Measurements from ENCODE around the gene C16orf96. TPM values are rescaled to one million over a fixed set of nuclear protein-coding genes. Genes with fewer than 3 reads are reported as not detected.

The C16orf96 gene
- total and polyA plus RNA-seq, 2 of the 8 experiments (the other 6 are each of a cell fraction or from before 2014, with no cell fraction given), result 1.0 to 1.3 TPM

DNA sequence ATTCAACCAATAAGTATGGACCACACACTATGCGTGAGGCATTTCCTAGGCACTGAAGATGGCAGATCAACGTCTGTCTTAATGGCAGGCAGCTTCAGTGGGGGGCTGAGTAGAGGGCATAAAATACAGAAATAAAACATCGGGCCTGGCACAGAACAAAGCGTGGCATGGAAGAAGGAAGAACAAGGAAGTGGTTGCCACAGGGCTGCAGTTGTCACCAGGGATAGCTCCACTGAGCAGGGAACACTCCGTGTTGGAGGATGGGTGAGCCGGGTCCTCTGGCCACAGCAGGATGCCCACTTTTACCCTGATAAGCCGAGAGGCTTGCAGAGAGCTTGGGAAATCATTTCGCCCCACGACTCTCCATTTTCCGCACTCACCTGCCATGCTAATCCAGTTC lies 23.9 kb upstream of the C16orf96 start:
- H2BK20ac ChIP-seq (ENCODE audit: low read length), result no peak overlapping the region
- peaks cover 2 to 11% (median 6%) of the 10 kb centered on the region in 4 experiments; a peak in 6 of 8 replicates for H3K36me3 ChIP-seq (ENCODE audit: control insufficient read depth in 2 of 4, insufficient read depth in 4 of 4, low read length in 3 of 4)
- H4K8ac ChIP-seq (ENCODE audit: extremely low read depth, insufficient read depth, low read length), result no peak overlapping the region
- no peak overlapping the region for H3K56ac ChIP-seq (replicated peaks; ENCODE audit: insufficient read length, low read depth, low read length)
- ChIA-PET CTCF (ENCODE audit: partially characterized antibody) (interaction anchor here (0.7 to 40.7 kb wide), 4 partner anchors 16 to 61 kb away, joined by 3 to 968 read pairs (median 497); partner anchors contain the start of genes C16orf96 and CDIP1), POLR2A (ENCODE audit: partially characterized antibody) (interaction anchor here (0.8 to 3.2 kb wide), 8 partner anchors 9 to 67 kb away, joined by 3 to 11 read pairs (median 4); no protein-coding TSS in a partner anchor)
- H3K9me3 ChIP-seq (ENCODE audit: insufficient read depth in 2 of 2, low read depth in 1 of 2, low read length in 1 of 2), result no peaks in the 10 kb centered on the region
- H4K5ac ChIP-seq (ENCODE audit: insufficient read length, low read depth, low read length), result no peak overlapping the region
- H3K27me3 ChIP-seq (replicated peaks in 1 of 4; ENCODE audit: control insufficient read depth in 3 of 4, extremely low read depth in 1 of 4, insufficient read depth in 3 of 4, low read length in 3 of 4), result no peaks in the 10 kb centered on the region
- H2AFZ ChIP-seq (ENCODE audit: low read length), result no peak overlapping the region
- H2BK120ac ChIP-seq (replicated peaks; ENCODE audit: low read depth, low read length), result no peak overlapping the region
- no peak overlapping the region for H3K4ac ChIP-seq (replicated peaks; ENCODE audit: insufficient read length, low read depth, low read length)
- H3K4me2 ChIP-seq (ENCODE audit: insufficient read depth in 1 of 2, low read depth in 2 of 2, low read length in 2 of 2), result no peak overlapping the region
- H3K4me1 ChIP-seq (replicated peaks in 1 of 4; ENCODE audit: control insufficient read depth in 3 of 4, insufficient read depth in 4 of 4, low read length in 3 of 4), result peaks cover 4 to 20% (median 12%) of the 10 kb centered on the region in 4 experiments
- H2BK15ac ChIP-seq (ENCODE audit: low read length), result no peak overlapping the region
- DNase-seq (ENCODE audit: low read depth in 1 of 2, low spot score in 2 of 2), result no peak
- no peak overlapping the region for H4K91ac ChIP-seq (replicated peaks; ENCODE audit: insufficient read length, low read length)
- H4K20me1 ChIP-seq (replicated peaks in 1 of 2; ENCODE audit: control insufficient read depth in 1 of 2, insufficient read depth in 2 of 2, low read length in 2 of 2), result peaks cover 3 to 13% of the 10 kb centered on the region in 2 experiments
- H3K79me1 ChIP-seq (ENCODE audit: low read depth, low read length), result peaks cover 28% of the 10 kb centered on the region
- H3K27ac ChIP-seq (ENCODE audit: low read depth, low read length), result no peak overlapping the region
- no peak overlapping the region for H3K23ac ChIP-seq (ENCODE audit: insufficient read length)
- H2AK5ac ChIP-seq (ENCODE audit: low read depth, low read length), result no peak overlapping the region
- H3K14ac ChIP-seq (ENCODE audit: insufficient read length), result no peak overlapping the region
- peaks cover 3 to 63% of the 10 kb centered on the region in 2 experiments; a peak in 2 of 4 replicates for H3K79me2 ChIP-seq (ENCODE audit: control insufficient read depth in 1 of 2, insufficient read depth in 2 of 2, low read length in 2 of 2)
- no peaks in the 10 kb centered on the region; the same call in 1 of the 2 replicates for H3K23me2 ChIP-seq (ENCODE audit: low read depth, low read length)
- H2BK5ac ChIP-seq (ENCODE audit: low read depth, low read length), result no peak overlapping the region
- H3K9ac ChIP-seq (replicated peaks in 1 of 4; ENCODE audit: extremely low read depth in 1 of 4, low read depth in 3 of 4, low read length in 3 of 4), result no peak overlapping the region
- H2BK12ac ChIP-seq (ENCODE audit: low read depth, low read length), result no peak overlapping the region
- H3K18ac ChIP-seq (ENCODE audit: extremely low read depth, low read length), result no peak overlapping the region
- FAIRE-seq, result no peak
- H3K4me3 ChIP-seq (ENCODE audit: extremely low read depth in 1 of 4, insufficient read depth in 2 of 4, low read depth in 3 of 4, low read length in 4 of 4), result no peak overlapping the region
- WGBS, 2 experiments (ENCODE audit: extremely low coverage in 1 of 2, insufficient coverage in 1 of 2, insufficient read length in 1 of 2, insufficient replicate concordance in 2 of 2, low coverage in 1 of 2, low lambda C conversion rate in 2 of 2, missing lambda C conversion rate in 1 of 2), result 93% methylated on average over 10 of the region's 10 CpGs; no CpG with 5 or more reads in 1 of the 2 experiments
- no peak for TF ChIP-seq RXRA (IDR thresholded peaks at IDR 0.05; ENCODE audit: insufficient read depth, low read depth, low read length)
- TF ChIP-seq, protein P1, sequence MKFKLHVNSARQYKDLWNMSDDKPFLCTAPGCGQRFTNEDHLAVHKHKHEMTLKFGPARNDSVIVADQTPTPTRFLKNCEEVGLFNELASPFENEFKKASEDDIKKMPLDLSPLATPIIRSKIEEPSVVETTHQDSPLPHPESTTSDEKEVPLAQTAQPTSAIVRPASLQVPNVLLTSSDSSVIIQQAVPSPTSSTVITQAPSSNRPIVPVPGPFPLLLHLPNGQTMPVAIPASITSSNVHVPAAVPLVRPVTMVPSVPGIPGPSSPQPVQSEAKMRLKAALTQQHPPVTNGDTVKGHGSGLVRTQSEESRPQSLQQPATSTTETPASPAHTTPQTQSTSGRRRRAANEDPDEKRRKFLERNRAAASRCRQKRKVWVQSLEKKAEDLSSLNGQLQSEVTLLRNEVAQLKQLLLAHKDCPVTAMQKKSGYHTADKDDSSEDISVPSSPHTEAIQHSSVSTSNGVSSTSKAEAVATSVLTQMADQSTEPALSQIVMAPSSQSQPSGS (IDR thresholded peaks at IDR 0.05; ENCODE audit: low read length), result no peak
- no peak for TF ChIP-seq CTBP2 (IDR thresholded peaks at IDR 0.05; ENCODE audit: borderline replicate concordance, insufficient read depth, insufficient read length, low read length)
- TF ChIP-seq HDAC2 (IDR thresholded peaks at IDR 0.05; ENCODE audit: borderline replicate concordance in 1 of 2, low read depth in 2 of 2, low read length in 2 of 2), result no peak
- no peak for TF ChIP-seq KDM5A (IDR thresholded peaks at IDR 0.05; ENCODE audit: low read length)
- no peak for TF ChIP-seq NANOG (IDR thresholded peaks at IDR 0.05; ENCODE audit: insufficient read depth, low read depth, low read length, poor library complexity, severe bottlenecking)
- TF ChIP-seq GABPA (IDR thresholded peaks at IDR 0.05; ENCODE audit: borderline replicate concordance, insufficient read depth, low read length), result no peak
- TF ChIP-seq, protein P2, sequence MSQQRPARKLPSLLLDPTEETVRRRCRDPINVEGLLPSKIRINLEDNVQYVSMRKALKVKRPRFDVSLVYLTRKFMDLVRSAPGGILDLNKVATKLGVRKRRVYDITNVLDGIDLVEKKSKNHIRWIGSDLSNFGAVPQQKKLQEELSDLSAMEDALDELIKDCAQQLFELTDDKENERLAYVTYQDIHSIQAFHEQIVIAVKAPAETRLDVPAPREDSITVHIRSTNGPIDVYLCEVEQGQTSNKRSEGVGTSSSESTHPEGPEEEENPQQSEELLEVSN (IDR thresholded peaks at IDR 0.05), result no peak

All from H1 (cell line).